T-cell (primary cell): ENCODE measurements around the gene RAB3IL1. TPM values are rescaled to one million over a fixed set of nuclear protein-coding genes. Genes with fewer than 3 reads are reported as not detected.

Source experiments
- ATAC-seq, 4 experiments: fragments of 200-7000 bp in 3 of 4; fragments of 150-1000 bp in 1 of 4; cut with Tn5 transposase; replicated peaks in 1 of 4; 1 replicate in 3 of 4; 2 replicates in 1 of 4; pipeline ENCODE4 v1.10.0; 2021; ENCODE audit warnings: moderate library complexity in 3 of 4, mild to moderate bottlenecking in 2 of 4, moderate number of reproducible peaks in 1 of 4
- CTCF ChIA-PET, 2 donors: fragments of 300-600 bp; sonication (Branson Sonifier 250); formaldehyde crosslinking; loops; one replicate each; lab custom pipeline; 2022; ENCODE audit warnings: antibody characterized with exemption in 2 of 2; lab: Charles Lee
- POLR2A ChIA-PET, 2 donors: fragments of 300-600 bp; sonication (Branson Sonifier 250); formaldehyde crosslinking; loops; one replicate each; lab custom pipeline; 2022; ENCODE audit warnings: antibody characterized with exemption in 2 of 2; lab: Charles Lee
- DNase-seq, 35 experiments: peaks; one replicate each; pipeline versions ENCODE4 v3.0.0 to v3.0.0-alpha.2; 2013 to 2023
- H3K27ac ChIP-seq: one replicate; pipeline ENCODE4 v1.5.1; 2013; ENCODE audit warnings: low read length
- H3K27me3 ChIP-seq, 2 experiments: replicated peaks in 1 of 2; 1 replicate in 1 of 2; 2 replicates in 1 of 2; pipeline versions ENCODE4 v1.6.1 to v1.7.0; 2013; ENCODE audit warnings: low read length in 1 of 2, mixed read lengths in 1 of 2; ENCODE audit not compliant: control insufficient read depth in 2 of 2, insufficient read depth in 2 of 2; ENCODE audit errors: extremely low read depth in 1 of 2
- H3K36me3 ChIP-seq, 2 donors: 1 replicate in 1 of 2; 2 replicates in 1 of 2; pipeline versions ENCODE4 v1.6.1 to v1.7.0; 2013; ENCODE audit warnings: low read length in 1 of 2; ENCODE audit not compliant: control insufficient read depth in 2 of 2, insufficient read depth in 1 of 2; ENCODE audit errors: extremely low read depth in 1 of 2
- H3K4me1 ChIP-seq, 2 experiments: 1 replicate in 1 of 2; 2 replicates in 1 of 2; pipeline versions ENCODE4 v1.6.1 to v1.7.0; 2013; ENCODE audit warnings: low read length in 2 of 2, mixed read lengths in 1 of 2; ENCODE audit not compliant: insufficient read depth in 2 of 2, control insufficient read depth in 1 of 2; ENCODE audit errors: extremely low read depth in 1 of 2
- H3K4me3 ChIP-seq, 2 donors: 1 replicate in 1 of 2; 2 replicates in 1 of 2; pipeline versions ENCODE4 v1.5.1 to v1.7.0; 2013; ENCODE audit warnings: mild to moderate bottlenecking in 2 of 2, low read length in 1 of 2, moderate library complexity in 1 of 2; ENCODE audit not compliant: control insufficient read depth in 1 of 2; ENCODE audit errors: extremely low read depth in 1 of 2
- H3K9me3 ChIP-seq: 2 replicates; pipeline ENCODE4 v1.7.0; 2013
- H3K27ac Mint-ChIP-seq, 2 donors: one replicate each; pipeline ENCODE4 v1.8.0; 2020 to 2021; ENCODE audit warnings: mild to moderate bottlenecking in 2 of 2, mixed read lengths in 2 of 2
- H3K27me3 Mint-ChIP-seq, 2 donors: one replicate each; pipeline ENCODE4 v1.8.0; 2021 to 2022; ENCODE audit warnings: mixed read lengths in 2 of 2
- H3K36me3 Mint-ChIP-seq: one replicate; pipeline ENCODE4 v1.8.0; 2021; ENCODE audit warnings: mixed read lengths
- H3K4me1 Mint-ChIP-seq, 3 donors: one replicate each; pipeline ENCODE4 v1.8.0; 2020 to 2022; ENCODE audit warnings: mixed read lengths in 3 of 3, mild to moderate bottlenecking in 1 of 3
- H3K4me3 Mint-ChIP-seq, 3 donors: one replicate each; pipeline ENCODE4 v1.8.0; 2020 to 2022; ENCODE audit warnings: mild to moderate bottlenecking in 3 of 3, mixed read lengths in 3 of 3, moderate library complexity in 3 of 3
- H3K9me3 Mint-ChIP-seq, 3 donors: one replicate each; pipeline ENCODE4 v1.8.0; 2020 to 2022; ENCODE audit warnings: mixed read lengths in 3 of 3
- WGBS: methylation state at CpG from one replicate; pipeline ENCODE4 v1.1.5; 2013; ENCODE audit warnings: missing lambda C conversion rate; ENCODE audit not compliant: insufficient coverage; 5-methylcytosine and 5-hydroxymethylcytosine counted together
- total RNA-seq, 35 experiments: library from RNA in 6 of 35; stranded (reverse) in 6 of 35; fragments of 120-200 nt in 1 of 35; gene quantifications; one replicate each; pipeline versions ENCODE4 v1.2.1 to v1.2.4 and lab custom pipeline; 2013 to 2026

Gene RAB3IL1
- total RNA-seq, 5 donors from 2014 or later (not counting 1 experiment from before 2014, with no cell fraction given) = 0.12 to 0.28 TPM; not detected in 3

DNA sequence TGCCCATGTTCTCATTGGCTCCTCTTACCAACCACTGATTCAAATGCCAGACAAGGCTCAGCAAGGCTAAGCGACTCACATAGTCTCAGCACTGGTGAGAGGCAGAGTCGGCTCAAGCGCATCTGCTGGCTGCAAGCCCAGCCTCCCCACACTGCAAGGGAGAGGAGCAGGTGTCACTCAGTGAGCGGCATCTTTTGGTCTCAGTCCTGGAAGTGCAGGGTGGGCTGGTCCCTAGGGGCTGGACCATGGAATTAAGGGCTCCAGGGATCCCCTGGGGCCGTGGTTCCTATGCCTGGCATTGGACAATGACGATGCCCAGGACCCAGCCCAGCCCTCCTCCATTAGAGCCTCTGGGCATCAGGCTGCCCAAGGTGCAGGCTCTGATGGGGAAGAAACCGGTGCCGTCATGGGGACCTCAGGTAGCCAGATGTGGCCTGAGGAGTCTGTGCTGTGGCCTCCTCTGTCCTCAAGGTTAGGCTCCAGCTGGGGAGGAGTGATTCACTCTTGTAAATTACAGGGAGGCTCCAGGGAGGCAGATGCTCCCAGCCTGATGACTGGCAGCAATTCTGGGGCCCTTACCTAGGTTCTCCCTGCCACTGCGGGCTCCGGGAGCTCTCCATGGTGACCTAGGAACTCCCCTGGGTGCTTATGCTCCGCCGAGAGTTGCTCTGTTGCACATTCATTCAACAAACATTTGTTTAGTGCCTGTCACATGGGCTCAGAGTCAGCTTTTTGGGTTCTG is 61.3 kb downstream of the RAB3IL1 start:
- DNase-seq (no peak), ATAC-seq (no peak)
- no peaks in the 10 kb centered on the region for H3K4me1 Mint-ChIP-seq
- H3K36me3 Mint-ChIP-seq = no peaks in the 10 kb centered on the region
- Histone ChIP-seq H3K27ac (no peak overlapping the region), H3K4me3 (no peak overlapping the region), H3K4me1 (no peaks in the 10 kb centered on the region), H3K36me3 (peaks cover 0 to 4% of the 10 kb centered on the region in 2 donors), H3K9me3 (no peaks in the 10 kb centered on the region), H3K27me3 (no peaks in the 10 kb centered on the region)
- POLR2A ChIA-PET = no interaction called here
- WGBS = 91% methylated on average over 7 of the region's 12 CpGs
- H3K27me3 Mint-ChIP-seq = no peaks in the 10 kb centered on the region
- H3K27ac Mint-ChIP-seq = no peak overlapping the region
- CTCF ChIA-PET = no interaction called here
- H3K9me3 Mint-ChIP-seq = no peaks in the 10 kb centered on the region
- no peak overlapping the region for H3K4me3 Mint-ChIP-seq

DNA sequence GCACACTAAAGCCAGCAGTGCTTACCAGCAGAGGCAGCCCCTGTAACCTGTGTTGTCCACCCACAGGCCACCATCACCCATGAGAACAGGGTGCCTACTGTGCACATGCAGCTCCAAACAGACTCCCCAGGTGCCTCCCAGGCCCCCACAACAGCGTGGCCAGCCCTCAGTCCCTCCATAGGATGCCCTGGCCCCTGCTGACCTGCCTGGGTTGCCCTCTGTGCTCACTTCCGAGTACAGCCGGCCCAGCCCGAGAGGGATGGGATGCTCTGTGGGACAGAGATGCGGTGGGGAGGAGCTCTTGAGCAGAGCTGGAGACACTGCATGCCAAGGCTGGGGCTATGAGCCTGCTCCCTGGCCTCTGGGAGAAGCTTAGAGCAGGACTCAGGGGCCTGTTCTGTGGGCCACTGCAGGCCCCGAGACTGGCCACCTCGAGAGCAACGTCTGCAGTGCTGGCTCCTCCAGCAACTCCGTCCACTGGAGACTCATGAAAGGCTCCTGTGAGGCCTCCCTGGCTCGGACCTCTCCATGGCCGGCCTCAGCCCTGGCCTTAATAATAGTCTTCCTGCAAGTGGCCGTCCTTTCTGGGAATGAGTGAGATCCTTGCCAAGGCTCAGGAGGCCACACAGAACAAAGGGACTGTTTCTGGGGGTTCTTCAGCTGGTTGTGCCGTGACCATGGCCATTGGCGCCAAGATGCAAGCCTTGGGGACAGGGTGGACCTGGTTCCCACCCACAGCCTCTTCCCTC is 62.2 kb downstream of the RAB3IL1 start:
- Histone ChIP-seq H3K9me3 (no peaks in the 10 kb centered on the region), H3K27ac (no peak overlapping the region), H3K4me3 (no peak overlapping the region), H3K27me3 (no peaks in the 10 kb centered on the region), H3K36me3 (peaks cover 0 to 6% of the 10 kb centered on the region in 2 donors), H3K4me1 (no peaks in the 10 kb centered on the region)
- WGBS = 90% methylated on average over 10 of the region's 14 CpGs
- CTCF ChIA-PET = interaction anchor here (0.5 to 0.6 kb wide), 2 partner anchors 9 to 467 kb away, joined by 3 to 4 read pairs; no protein-coding TSS in a partner anchor
- no peaks in the 10 kb centered on the region for H3K9me3 Mint-ChIP-seq
- DNase-seq (no peak), ATAC-seq (no peak)
- POLR2A ChIA-PET = no interaction called here
- no peaks in the 10 kb centered on the region for H3K36me3 Mint-ChIP-seq
- H3K27ac Mint-ChIP-seq = no peak overlapping the region
- H3K27me3 Mint-ChIP-seq = no peaks in the 10 kb centered on the region
- no peak overlapping the region for H3K4me3 Mint-ChIP-seq
- H3K4me1 Mint-ChIP-seq = no peaks in the 10 kb centered on the region

DNA sequence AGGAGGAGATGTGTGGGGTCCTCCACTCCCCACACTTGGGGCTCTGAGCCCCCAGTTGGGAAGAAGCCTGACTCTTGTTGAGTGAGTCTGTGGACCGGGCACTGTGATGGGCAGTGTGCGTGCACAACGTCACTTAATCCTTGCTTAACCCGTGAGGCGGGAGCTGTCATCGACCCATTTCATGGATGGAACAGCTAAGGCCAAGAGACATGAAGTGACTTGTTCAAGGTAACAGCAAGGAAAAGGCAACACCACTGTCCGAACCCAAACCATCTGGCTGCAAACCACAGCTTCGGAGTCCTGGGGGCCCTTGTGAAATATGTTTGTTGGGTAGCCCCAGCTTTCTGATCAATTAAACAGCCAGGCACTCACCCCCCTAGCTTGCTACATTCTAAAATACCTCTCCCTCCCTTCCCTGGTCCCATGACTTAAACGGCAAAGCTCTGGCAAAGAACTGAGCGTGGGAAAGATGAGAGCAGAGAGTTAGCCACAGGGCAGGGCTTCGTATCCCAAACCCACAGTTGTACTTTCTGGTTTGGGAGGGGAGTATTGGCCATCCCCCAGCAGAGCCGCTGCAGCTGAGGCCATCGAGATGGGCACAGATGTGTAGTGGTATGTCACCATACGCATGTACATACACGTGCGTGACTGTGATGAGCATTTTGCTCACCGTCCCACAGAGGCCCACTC is 63.0 kb downstream of the RAB3IL1 start:
- H3K27me3 ChIP-seq = no peaks in the 10 kb centered on the region
- ATAC-seq = no peak
- Mint-ChIP-seq H3K27ac (no peak overlapping the region), H3K36me3 (no peaks in the 10 kb centered on the region), H3K4me1 (no peaks in the 10 kb centered on the region), H3K4me3 (no peak overlapping the region), H3K27me3 (no peaks in the 10 kb centered on the region), H3K9me3 (no peaks in the 10 kb centered on the region)
- DNase-seq = no peak
- no peaks in the 10 kb centered on the region for H3K9me3 ChIP-seq
- H3K4me1 ChIP-seq = no peaks in the 10 kb centered on the region
- no peak overlapping the region for H3K27ac ChIP-seq
- H3K36me3 ChIP-seq = peaks cover 0 to 9% of the 10 kb centered on the region in 2 donors
- ChIA-PET POLR2A (no interaction called here), CTCF (interaction anchor here in 1 of 2 donors (0.6 kb wide), 1 partner anchor 468 kb away, joined by 3 read pairs; no protein-coding TSS in a partner anchor)
- 94% methylated on average over 12 of the region's 17 CpGs for WGBS
- H3K4me3 ChIP-seq = no peak overlapping the region

DNA sequence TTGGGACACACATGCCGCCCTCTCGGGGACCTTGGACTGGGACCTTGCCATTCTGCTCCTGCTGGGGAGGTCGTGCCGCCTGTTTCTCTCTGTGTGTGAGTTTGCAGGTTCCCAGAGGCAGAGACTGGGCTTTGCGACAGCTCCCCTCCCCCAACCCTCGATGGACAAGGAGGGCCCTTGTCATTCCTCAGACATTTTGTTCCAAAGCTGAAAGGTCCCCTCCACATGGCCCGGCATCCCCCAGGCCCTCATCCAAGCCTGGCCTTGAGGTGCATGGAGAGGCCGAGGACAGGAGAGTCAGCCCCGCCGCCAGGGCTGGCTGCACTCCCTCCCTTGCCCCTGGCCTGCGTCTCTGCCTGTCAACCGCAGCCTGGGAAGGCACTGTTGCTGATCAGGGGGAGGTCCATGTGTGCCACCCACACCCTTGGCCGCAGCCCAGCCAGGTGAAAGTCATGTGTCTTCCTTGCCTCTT is 63.6 kb downstream of the RAB3IL1 start:
- H3K4me3 Mint-ChIP-seq = no peak overlapping the region
- Histone ChIP-seq H3K4me1 (no peaks in the 10 kb centered on the region), H3K27ac (no peak overlapping the region), H3K36me3 (peaks cover 0 to 12% of the 10 kb centered on the region in 2 donors), H3K27me3 (no peaks in the 10 kb centered on the region), H3K9me3 (no peaks in the 10 kb centered on the region), H3K4me3 (no peak overlapping the region)
- POLR2A ChIA-PET = no interaction called here
- no peaks in the 10 kb centered on the region for H3K27me3 Mint-ChIP-seq
- H3K9me3 Mint-ChIP-seq = no peaks in the 10 kb centered on the region
- no peaks in the 10 kb centered on the region for H3K36me3 Mint-ChIP-seq
- 96% methylated on average over 7 of the region's 13 CpGs for WGBS
- no peaks in the 10 kb centered on the region for H3K4me1 Mint-ChIP-seq
- CTCF ChIA-PET = no interaction called here
- ATAC-seq = no peak
- H3K27ac Mint-ChIP-seq = no peak overlapping the region
- no peak for DNase-seq

DNA sequence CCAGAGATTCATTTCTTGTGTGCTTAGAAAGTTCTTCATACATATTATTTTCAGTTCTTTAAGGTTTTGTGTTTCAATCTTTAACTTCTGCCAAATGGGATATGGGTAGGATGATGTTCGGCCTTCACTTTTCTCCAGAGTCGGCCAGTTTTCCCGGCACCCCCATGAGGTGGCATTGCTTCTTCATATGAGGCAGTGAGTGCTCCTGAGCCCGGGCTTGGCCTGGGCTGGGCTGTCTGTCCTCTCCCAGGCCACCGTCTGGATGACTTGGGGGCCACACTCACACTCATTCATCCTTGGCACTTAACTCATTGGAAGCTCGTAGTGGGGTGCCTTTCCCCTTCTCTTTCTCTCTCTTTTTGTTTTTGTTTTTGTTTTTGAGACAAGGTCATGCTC is 65.5 kb downstream of the RAB3IL1 start:
- no peaks in the 10 kb centered on the region for H3K9me3 ChIP-seq
- Mint-ChIP-seq H3K4me3 (no peak overlapping the region), H3K9me3 (no peaks in the 10 kb centered on the region), H3K36me3 (no peaks in the 10 kb centered on the region), H3K4me1 (no peaks in the 10 kb centered on the region), H3K27ac (no peak overlapping the region), H3K27me3 (no peaks in the 10 kb centered on the region)
- H3K36me3 ChIP-seq = peaks cover 0 to 12% of the 10 kb centered on the region in 2 donors
- no peaks in the 10 kb centered on the region for H3K27me3 ChIP-seq
- POLR2A ChIA-PET = no interaction called here
- WGBS = 40% methylated on average over 1 of the region's 6 CpGs
- H3K4me3 ChIP-seq = no peak overlapping the region
- CTCF ChIA-PET = no interaction called here
- DNase-seq (no peak), ATAC-seq (no peak)
- no peak overlapping the region for H3K27ac ChIP-seq
- no peaks in the 10 kb centered on the region for H3K4me1 ChIP-seq

DNA sequence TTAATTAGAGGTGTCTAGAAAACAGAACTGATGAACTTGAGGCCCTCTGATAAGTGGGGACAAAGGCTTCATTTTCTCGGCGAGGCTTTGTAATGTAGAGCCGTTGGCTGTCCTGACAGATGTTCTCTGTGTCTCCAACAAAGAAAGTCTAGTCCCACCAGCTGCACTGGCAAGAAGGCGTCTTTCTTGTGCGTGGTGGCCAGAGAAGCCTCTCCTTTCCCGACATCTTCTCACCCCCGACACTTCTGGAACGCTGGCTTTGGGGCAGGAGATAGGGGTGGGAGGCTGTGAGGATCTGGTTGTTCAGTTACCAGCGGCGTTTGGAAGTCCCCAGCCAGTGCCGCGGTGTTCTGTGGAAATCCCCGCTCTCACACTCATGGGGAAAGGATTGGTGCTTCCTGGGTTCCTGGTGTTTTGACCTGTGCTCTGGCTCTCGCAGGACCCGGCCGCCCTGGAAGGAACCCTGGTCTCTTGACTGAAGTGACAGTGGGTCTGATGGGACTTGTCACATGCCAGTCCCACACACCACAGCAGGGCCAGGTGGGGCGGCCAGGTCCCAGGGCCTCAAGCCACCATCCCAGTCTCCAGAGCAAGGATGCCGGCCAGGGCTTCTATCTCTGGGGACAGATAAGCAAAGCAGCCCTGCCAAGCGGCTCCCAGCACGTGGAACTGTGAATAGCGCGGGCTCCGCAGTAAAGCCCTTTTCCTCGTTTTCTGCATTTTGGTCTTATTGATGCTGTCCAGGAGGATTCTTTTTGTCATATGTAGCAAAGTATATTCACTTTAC is 66.1 kb downstream of the RAB3IL1 start:
- WGBS = 89% methylated on average over 5 of the region's 24 CpGs
- DNase-seq (no peak), ATAC-seq (no peak)
- H3K4me1 ChIP-seq = no peaks in the 10 kb centered on the region
- Mint-ChIP-seq H3K27me3 (no peaks in the 10 kb centered on the region), H3K4me1 (no peaks in the 10 kb centered on the region), H3K36me3 (no peaks in the 10 kb centered on the region), H3K4me3 (no peak overlapping the region), H3K27ac (no peak overlapping the region), H3K9me3 (no peaks in the 10 kb centered on the region)
- ChIA-PET POLR2A (no interaction called here), CTCF (no interaction called here)
- no peak overlapping the region for H3K4me3 ChIP-seq
- no peaks in the 10 kb centered on the region for H3K27me3 ChIP-seq
- no peak overlapping the region for H3K27ac ChIP-seq
- H3K36me3 ChIP-seq = peaks cover 0 to 12% of the 10 kb centered on the region in 2 donors
- no peaks in the 10 kb centered on the region for H3K9me3 ChIP-seq
